ENCODE data around the gene RBM33. TPM values are rescaled to one million over a fixed set of nuclear protein-coding genes. Genes with fewer than 3 reads are reported as not detected.
A peak's percentile ranks its signal among the peaks of the same experiment; 100 is the strongest.

The RBM33 gene
- polyA plus RNA-seq, 1 experiment: 9.5 TPM

DNA sequence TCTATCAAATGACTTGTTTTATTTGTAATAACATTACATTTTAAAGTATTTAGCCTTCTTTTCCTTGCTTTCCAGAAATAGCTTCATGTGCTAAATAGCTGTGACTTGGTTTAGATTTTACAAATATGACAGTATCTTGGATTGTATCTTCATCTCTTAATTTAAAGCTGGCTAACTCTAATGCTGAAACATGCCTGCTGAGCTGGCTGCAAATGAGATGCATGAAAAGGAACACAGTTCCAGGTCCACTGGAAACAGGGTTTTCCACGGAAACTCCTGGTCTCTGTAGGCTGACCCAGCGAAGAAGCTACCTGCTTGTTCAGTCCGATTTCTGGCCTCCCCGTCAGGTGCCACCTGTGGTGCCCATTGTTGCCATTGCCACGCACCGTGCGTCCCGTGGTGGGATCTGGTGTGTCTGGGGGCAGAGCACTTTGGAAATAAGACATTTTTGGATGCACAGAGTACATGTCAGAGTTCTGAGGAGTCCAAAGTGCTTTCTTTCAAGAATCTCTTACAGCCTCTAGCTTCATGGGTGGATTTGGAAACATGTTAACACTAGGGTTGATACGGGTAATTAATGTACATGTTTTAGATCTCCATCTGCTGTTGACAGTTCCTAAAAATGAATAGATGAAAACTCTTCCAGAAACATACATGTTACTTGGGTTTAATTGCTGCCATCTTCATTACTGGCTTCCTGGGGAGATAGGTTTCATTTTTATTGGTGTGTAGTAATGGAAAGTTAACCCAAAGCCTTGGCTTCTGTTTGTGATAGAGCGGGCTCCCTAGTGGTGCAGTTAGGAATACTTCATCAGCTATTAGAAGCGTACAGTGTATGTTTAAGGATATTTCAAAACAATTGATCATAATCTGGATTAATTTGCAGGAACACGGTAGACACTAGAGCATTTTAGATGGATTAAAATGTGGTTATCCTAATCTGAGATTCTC lies 122.8 kb downstream of the RBM33 start:
- Histone ChIP-seq H3K4me3 (ENCODE audit: low read depth, low read length) (no peak overlapping the region), H3K9me3 (ENCODE audit: control insufficient read depth, insufficient read depth, low read length) (no peaks in the 10 kb centered on the region), H3K27me3 (ENCODE audit: control insufficient read depth, insufficient read depth, low read length) (no peaks in the 10 kb centered on the region), H3K27ac (ENCODE audit: low read depth, low read length) (no peak overlapping the region)
- TF ChIP-seq CTCF (IDR thresholded peaks at IDR 0.05; ENCODE audit: low read depth, low read length): no peak
- ChIA-PET POLR2A (no interaction called here), CTCF (interaction anchor here (0.6 to 6.8 kb wide), 18 partner anchors 9 to 1011 kb away, joined by 3 to 145 read pairs (median 4); no protein-coding TSS in a partner anchor)
- no peak for DNase-seq (ENCODE audit: low read depth, low spot score)

DNA sequence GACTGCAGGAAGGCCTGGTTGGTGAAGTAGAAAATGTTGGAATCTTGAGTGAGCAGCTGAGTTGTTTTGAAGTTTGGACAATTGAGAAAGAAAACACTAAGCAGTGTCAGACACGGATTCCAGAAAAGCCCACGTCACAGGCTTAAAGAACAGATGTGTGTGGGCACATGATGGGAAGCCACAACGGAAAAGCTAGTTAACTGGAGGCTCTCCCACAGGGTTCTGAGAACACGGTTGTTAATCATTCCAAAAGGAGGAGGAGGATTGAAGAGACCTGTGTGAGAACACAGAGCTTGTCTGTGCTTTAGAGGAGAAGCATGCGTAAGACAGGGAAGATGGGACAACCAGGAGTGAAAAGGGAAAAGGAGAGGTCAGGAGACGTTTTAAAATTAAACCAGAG lies 125.2 kb downstream of the RBM33 start:
- no peak for TF ChIP-seq CTCF (IDR thresholded peaks at IDR 0.05; ENCODE audit: low read depth, low read length)
- DNase-seq (ENCODE audit: low read depth, low spot score): no peak
- no peaks in the 10 kb centered on the region for H3K9me3 ChIP-seq (ENCODE audit: control insufficient read depth, insufficient read depth, low read length)
- no peak overlapping the region for H3K4me3 ChIP-seq (ENCODE audit: low read depth, low read length)
- POLR2A ChIA-PET: no interaction called here
- CTCF ChIA-PET: interaction anchor here (3.3 to 6.8 kb wide), 2 partner anchors 16 to 171 kb away, joined by 14 to 145 read pairs; no protein-coding TSS in a partner anchor
- H3K27me3 ChIP-seq (ENCODE audit: control insufficient read depth, insufficient read depth, low read length): no peaks in the 10 kb centered on the region
- no peak overlapping the region for H3K27ac ChIP-seq (ENCODE audit: low read depth, low read length)

DNA sequence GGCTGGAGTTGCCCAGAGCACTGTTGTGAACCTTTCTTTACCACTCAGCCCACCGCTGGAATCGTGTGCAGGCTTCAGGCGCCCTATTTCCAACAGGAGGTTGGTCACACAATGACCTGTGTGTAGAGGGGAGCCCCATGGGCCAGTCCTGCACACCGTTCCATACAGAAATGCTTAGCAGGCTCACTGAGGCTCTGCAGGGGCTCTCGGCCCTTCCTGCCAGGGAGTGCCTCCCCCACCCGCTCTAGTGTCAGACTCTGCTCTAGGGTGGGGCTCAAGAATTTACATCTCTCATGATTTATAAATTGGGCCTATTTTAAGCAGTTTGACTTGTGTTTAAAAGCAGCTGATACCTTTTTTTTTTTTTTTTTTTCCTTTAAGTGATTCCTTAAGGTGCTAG lies 125.8 kb downstream of the RBM33 start:
- H3K4me3 ChIP-seq (ENCODE audit: low read depth, low read length): no peak overlapping the region
- ChIA-PET CTCF (interaction anchor here (0.6 to 6.8 kb wide), 5 partner anchors 9 to 993 kb away, joined by 3 to 145 read pairs (median 4); no protein-coding TSS in a partner anchor), POLR2A (no interaction called here)
- DNase-seq (ENCODE audit: low read depth, low spot score): no peak
- TF ChIP-seq CTCF (IDR thresholded peaks at IDR 0.05; ENCODE audit: low read depth, low read length): no peak
- no peaks in the 10 kb centered on the region for H3K27me3 ChIP-seq (ENCODE audit: control insufficient read depth, insufficient read depth, low read length)
- H3K27ac ChIP-seq (ENCODE audit: low read depth, low read length): peak overlapping the region; percentile 11
- no peaks in the 10 kb centered on the region for H3K9me3 ChIP-seq (ENCODE audit: control insufficient read depth, insufficient read depth, low read length)

DNA sequence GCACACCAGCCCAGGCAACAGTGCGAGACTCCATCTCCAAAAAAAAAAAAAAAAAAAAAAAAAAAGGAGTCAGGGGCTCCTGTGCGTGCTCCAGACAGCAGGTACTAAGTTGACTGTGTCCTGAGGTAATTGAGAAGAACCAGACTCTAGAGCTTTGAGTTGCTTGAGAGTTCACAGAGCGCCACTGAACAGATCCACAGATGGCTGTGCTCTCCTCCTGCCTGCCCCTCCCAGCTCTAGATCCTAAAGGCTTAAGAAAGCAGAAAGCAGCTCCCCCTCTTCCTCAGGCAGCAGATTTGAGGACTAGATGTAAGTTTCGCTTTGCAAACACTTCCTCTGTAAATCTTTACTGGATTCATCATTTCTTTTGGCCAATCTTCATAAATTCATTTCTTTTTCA lies 129.1 kb downstream of the RBM33 start:
- ChIA-PET POLR2A (no interaction called here), CTCF (interaction anchor here (1.1 to 1.8 kb wide), 2 partner anchors 174 to 175 kb away, joined by 5 to 14 read pairs; no protein-coding TSS in a partner anchor)
- no peak for DNase-seq (ENCODE audit: low read depth, low spot score)
- Histone ChIP-seq H3K27me3 (ENCODE audit: control insufficient read depth, insufficient read depth, low read length) (no peaks in the 10 kb centered on the region), H3K9me3 (ENCODE audit: control insufficient read depth, insufficient read depth, low read length) (no peaks in the 10 kb centered on the region), H3K27ac (ENCODE audit: low read depth, low read length) (no peak overlapping the region), H3K4me3 (ENCODE audit: low read depth, low read length) (no peak overlapping the region)
- TF ChIP-seq CTCF (IDR thresholded peaks at IDR 0.05; ENCODE audit: low read depth, low read length): no peak

GRCh38 chr7:155774947-155775346 lies 130.5 kb downstream of the RBM33 start:
- Histone ChIP-seq H3K9me3 (ENCODE audit: control insufficient read depth, insufficient read depth, low read length) (no peaks in the 10 kb centered on the region), H3K27ac (ENCODE audit: low read depth, low read length) (no peak overlapping the region), H3K4me3 (ENCODE audit: low read depth, low read length) (no peak overlapping the region), H3K27me3 (ENCODE audit: control insufficient read depth, insufficient read depth, low read length) (no peaks in the 10 kb centered on the region)
- CTCF ChIA-PET: interaction anchor here (1.0 to 1.1 kb wide), 2 partner anchors 176 to 847 kb away, joined by 3 to 5 read pairs; no protein-coding TSS in a partner anchor
- DNase-seq (ENCODE audit: low read depth, low spot score): no peak
- no peak for TF ChIP-seq CTCF (IDR thresholded peaks at IDR 0.05; ENCODE audit: low read depth, low read length)
- POLR2A ChIA-PET: no interaction called here

Measured in AG04450 (cell line).